ENCODE data around the gene OR6C2.
"Not testable (repeated sequence)": the region's sequence is repeated elsewhere in the genome, so short reads cannot be mapped to it uniquely, and the experiment has no call there.

OR6C2 gene

DNA sequence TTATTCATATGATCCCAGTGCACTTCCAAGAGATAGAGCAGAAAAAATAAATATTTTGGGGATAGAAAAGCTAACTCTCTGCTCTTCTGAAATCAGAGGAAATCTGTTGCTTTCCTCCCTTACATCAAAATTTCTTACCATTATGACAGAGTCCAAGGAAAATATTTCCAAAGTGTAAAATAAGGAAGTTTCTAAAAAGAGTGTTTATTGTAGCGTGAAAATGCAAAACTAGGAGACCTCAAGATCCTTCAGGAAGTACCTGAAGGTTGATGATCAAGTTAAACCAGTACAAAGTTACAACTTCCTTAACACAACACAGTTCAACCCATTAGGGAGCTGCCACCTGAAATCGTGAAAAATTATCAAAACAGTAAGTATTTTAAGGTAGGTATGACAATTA, at the start of gene OR6C2:
OR6C2 (plus strand) TSS at position 301 of the 400 bp plus-strand sequence. CDS start 8,138 bp downstream, outside the sequence.
- no peak for DNase-seq (ENCODE audit: low read depth in 2 of 2)

DNA sequence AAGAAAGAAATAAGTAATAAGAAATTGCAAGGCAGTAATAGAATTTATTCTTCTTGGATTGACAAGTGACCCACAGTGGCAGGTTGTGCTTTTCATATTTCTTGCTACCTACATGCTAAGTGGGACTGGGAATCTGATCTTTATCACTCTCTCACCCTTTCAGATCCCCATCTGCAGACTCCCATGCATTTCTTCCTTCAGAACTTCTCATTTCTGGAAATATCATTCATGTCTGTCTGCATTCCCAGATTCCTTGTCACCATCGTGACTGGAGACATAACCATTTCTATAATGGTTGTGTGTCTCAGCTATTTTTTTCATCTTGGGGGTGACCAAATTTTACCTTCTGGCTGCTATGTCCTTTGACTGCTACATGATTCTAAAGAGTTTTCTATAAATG, 47.5 kb upstream of the OR6C2 start:
- DNase-seq (ENCODE audit: low read depth in 2 of 2): no peak

DNA sequence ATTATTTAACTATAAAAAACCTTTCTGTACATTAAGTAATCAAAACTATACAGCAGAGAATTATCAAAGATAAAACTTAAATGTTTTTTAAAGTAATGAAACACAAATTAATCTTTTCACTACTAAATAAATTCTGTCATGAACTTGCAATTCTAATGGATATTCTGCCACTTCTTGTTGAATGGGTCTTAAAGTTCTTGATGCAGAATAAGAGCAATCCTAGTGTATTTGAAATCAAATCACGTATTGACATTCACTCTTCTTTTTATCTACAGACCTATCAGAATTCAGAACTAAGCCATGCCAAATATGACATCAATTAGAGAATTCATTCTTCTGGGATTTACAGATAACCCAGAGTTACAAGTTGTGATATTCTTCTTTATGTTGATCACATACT, 43.6 kb upstream of the OR6C2 start, which contains the start of gene OR6C65:
OR6C65 (plus strand) TSS at position 301 of the 400 bp plus-strand sequence; CDS start at position 301, 0 bp downstream.
- no peak for DNase-seq (ENCODE audit: low read depth in 2 of 2)

DNA sequence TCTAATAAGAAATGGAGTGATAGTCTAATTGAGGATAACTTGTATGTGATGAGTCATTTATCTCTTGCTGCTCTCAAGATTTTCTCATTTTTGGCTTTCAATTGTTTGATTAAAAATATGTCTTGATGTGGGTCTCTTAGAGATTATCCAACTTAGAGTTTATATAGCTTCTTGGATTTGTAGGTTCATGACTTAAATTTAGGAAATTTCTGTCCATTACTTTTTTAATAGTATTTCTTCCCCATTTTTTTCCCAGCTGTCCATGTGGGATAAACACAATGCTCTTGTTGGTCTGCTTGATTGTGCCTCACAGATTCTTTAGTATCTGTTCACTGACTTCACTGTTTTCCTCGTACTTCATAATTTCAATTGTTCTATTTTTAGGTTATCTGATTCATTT, 36.0 kb upstream of the OR6C2 start:
- no peak for DNase-seq (ENCODE audit: low read depth in 2 of 2)

GRCh38 chr12:55409133-55409532, 34.7 kb upstream of the OR6C2 start:
- not testable (repeated sequence) for DNase-seq (ENCODE audit: low read depth in 2 of 2)

GRCh38 chr12:55412138-55412537, 31.7 kb upstream of the OR6C2 start:
- not testable (repeated sequence) for DNase-seq (ENCODE audit: low read depth in 2 of 2)

DNA sequence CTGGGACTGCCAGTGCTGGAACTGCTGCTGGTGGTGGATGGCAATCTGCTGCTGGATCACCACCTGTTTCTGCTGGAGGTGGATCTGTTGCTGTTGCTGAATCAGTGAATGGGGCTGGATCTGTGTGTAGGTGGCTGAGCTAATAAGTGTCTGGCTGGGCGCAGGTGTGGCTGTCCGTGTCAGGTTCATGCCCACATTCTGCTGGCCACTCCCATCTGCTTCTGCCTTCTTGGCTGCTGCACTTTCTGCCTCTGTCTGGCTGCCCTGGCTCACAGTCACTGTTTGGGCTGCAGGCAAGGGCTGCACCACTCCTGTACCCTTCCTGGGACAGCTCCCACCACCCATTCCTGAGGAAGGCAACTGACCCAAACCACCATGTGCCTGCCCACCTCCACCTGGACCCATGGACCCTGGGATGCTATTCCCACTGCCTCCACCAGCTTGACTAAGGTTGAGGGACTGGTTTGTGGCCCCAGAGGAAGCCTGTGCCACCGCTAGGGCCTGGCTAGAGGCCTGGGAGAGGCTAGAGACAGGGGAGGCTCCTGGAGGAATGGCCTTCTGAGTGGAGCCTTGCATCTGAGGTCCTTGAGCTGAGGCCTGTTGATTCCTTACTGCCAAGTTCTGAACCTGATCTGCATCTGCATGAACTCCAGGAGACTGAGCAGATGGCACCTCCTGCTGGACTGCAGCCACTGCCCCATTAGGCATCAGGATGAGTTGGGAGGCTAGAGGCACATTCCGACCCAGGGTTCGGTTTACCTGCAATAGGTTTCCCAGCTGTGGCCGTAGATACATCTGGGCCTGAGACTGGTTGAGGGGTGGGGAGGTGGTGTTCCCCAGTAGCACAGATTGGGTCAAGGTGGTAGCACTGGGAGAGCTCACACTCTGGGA, 30.1 kb upstream of the OR6C2 start:
- not testable (repeated sequence) for DNase-seq (ENCODE audit: low read depth in 2 of 2)

- DNase-seq (ENCODE audit: low read depth in 2 of 2): not testable (repeated sequence)
Observed at GRCh38 chr12:55414396-55414823, 29.5 kb upstream of the OR6C2 start.

- not testable (repeated sequence) for DNase-seq (ENCODE audit: low read depth in 2 of 2)
Observed at GRCh38 chr12:55414889-55415288, 29.0 kb upstream of the OR6C2 start.

DNA sequence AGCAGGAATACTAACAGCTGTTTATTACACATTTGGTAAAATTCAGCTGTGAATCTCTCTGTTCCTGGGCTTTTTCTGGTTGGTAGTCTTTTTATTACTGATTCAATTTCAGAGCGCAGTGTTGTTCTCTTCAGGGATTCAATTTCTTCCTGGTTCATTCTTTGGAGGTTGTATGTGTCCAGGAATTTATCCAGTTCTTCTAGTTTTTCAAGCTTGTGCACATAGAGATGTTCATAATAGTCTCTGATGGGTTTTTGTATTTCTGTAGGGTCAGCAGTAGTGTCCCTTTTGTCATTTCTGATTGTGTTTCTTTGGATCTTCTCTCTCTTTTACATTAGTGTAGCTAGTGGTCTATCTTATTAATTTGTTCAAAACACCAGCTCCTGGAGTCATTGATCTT, 26.9 kb upstream of the OR6C2 start:
- DNase-seq (ENCODE audit: low read depth in 2 of 2): no peak

- no peak for DNase-seq (ENCODE audit: low read depth in 2 of 2)
Observed at GRCh38 chr12:55420307-55420962, 23.4 kb upstream of the OR6C2 start.

GRCh38 chr12:55425954-55426353, 17.9 kb upstream of the OR6C2 start, which contains the start of gene OR6C76:
Gene OR6C76 (plus strand): TSS chr12:55426254. CDS start chr12:55426254, 0 bp downstream.
- no peak for DNase-seq (ENCODE audit: low read depth in 2 of 2)

DNA sequence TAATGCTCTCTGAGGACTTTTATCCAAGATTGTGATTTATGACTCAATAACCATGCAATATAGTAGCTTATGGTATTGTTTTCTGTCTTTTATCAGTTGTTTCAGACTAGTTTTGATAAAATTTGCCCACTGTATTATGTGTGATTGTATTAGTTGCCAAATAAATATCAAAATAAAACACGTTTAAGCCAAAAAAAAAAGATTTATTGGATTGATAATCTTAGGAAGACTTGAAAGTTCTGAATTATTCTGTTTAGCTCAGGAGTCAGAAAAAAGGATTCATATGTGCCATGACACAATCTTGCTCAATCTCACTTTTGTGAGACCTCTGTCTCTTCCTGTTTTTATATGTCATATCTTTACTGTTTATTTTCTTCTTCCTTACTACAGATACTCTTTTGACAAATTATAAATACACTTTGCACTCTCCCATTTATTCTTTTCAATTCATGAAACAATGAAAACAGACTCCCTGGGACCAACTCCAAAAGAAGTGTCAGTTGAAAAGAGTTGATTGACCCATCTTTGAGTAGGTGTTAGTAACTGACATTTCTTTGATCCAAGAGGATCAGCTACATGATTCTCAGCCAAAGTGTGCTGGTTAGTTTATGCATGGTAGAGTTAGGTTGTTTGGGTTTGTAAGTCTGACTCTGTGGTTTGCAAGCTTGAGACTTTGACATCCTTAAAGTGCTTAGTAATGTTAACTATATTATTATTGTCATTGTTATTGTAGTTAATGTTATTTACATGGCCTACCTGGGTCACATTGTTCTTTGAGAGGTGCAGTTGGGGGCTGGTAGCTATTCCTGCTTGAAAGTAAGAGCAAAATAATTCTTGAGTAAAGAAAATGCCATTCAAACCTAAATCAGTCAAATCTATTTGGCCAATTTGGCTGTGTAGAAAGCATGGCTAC, 15.3 kb upstream of the OR6C2 start:
- DNase-seq (ENCODE audit: low read depth in 2 of 2): no peak

DNA sequence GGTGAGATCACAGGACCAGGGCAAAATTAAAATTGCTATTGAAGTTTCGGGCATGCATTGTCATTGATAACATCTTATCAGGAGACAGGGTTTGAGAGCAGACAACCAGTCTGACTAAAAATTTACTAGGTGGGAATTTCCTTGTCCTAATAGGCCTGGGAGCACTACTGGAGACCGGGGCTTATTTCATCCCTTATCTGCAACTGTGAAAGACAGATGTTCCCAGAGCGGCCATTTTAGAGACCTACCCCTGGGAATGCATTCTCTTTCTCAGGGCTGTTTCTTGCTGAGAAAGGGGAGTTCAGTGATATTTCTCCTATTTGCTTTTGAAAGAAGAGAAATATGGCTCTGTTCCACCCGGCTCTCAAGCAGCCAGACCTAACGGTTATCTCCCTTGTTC, 2.6 kb upstream of the OR6C2 start:
- not testable (repeated sequence) for DNase-seq (ENCODE audit: low read depth in 2 of 2)

GRCh38 chr12:55445357-55445756, 1.5 kb downstream of the OR6C2 start:
- DNase-seq (ENCODE audit: low read depth in 2 of 2): no peak

DNA sequence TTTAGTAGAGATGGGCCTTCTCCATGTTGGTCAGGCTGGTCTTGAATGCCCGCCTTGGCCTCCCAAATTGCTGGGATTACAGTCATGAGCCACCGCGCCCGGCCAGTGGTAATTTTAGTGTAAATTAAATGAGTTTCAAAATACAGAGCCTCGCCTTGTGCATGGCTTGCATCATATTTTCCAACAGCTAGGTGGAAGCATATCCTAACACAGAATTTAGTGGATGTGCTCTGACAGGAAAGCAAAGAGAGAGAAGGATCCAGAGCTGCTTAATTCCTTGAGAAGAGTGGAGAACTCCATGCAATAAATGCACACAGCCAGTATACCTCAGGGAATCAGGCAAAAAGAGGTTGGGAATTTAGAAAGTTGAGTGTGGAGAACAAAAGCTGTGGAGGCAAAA, 2.5 kb downstream of the OR6C2 start:
- no peak for DNase-seq (ENCODE audit: low read depth in 2 of 2)

GRCh38 chr12:55448825-55449224, 4.9 kb downstream of the OR6C2 start:
- no peak for DNase-seq (ENCODE audit: low read depth in 2 of 2)

DNA sequence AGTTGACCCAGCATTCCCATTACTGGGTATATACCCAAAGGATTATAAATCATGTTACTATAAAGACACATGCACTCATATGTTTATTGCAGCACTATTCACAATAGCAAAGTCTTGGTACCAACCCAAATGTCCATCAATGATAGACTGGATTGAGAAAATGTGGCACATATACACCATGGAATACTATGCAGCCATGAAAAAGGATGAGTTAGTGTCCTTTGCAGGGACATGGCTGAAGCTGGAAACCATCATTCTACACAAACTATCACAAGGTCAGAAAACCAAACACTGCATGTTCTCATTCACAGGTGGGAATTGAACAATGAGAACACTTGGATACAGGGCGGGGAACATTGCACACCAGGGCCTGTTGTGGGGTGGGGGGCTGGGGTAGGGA, 21.1 kb downstream of the OR6C2 start:
- not testable (repeated sequence) for DNase-seq (ENCODE audit: low read depth in 2 of 2)

DNA sequence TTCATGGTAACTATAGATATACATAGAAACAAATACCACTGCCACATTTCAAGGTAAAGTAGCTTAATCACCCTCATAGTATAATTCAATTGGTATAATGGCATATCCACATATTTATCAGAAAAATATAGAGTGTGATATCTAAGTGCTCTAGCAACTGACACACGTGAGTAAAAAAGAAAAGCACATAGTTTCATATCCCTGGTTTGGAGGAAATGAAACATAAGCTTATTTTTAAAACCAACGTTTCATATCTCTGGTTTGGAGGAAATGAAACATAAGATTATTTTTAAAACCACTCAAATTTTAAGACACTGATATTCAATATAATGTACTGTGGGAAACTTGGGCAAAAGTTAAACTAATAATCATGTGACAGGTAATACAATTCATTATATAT, 24.0 kb downstream of the OR6C2 start:
- no peak for DNase-seq (ENCODE audit: low read depth in 2 of 2)

DNA sequence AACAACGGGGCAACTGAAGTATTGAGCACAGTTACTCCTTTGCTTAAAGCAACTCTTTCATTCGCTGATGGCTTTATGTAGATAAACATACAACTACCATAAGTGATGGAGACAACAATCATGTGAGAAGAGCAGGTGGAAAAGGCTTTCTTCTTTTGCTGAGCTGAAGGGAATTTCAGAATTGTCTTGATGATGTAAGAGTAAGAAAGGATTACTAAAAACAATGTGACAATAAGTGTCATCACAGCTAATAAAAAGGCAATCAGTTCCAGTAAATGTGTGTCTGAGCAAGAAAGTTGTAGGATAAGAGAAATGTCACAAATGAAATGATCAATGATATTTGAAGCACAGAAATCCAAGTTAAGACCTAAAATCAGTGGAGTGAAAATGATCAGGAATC, 25.4 kb downstream of the OR6C2 start:
- no peak for DNase-seq (ENCODE audit: low read depth in 2 of 2)

- DNase-seq (ENCODE audit: low read depth in 2 of 2): no peak
Observed at GRCh38 chr12:55470088-55470829, 26.4 kb downstream of the OR6C2 start, which contains the start of gene OR6C70. Gene OR6C70 (minus strand): TSS chr12:55470138. CDS start chr12:55470138, 0 bp downstream.

Data from stimulated activated CD4-positive, alpha-beta T cell treated with anti-CD3 and anti-CD28 coated beads, Interleukin-15, amount 100 ng/mL, for 48 hours (primary cell).